GM19468 (cell line): Measurements from ENCODE around the gene FGF18.

Experiments
- ATAC-seq: cut with Tn5 transposase; IDR thresholded peaks from one replicate; pipeline ENCODE4 v1.9.1; 2021; ENCODE audit warnings: mild to moderate bottlenecking, moderate library complexity, moderate number of reproducible peaks; ENCODE audit not compliant: unreplicated experiment; ENCODE audit errors: extremely low read depth

FGF18 gene

GRCh38 chr5:171421331-171422262, 2.1 kb downstream of the FGF18 start:
- no peak for ATAC-seq

GRCh38 chr5:171422495-171422894, 3.0 kb downstream of the FGF18 start:
- no peak for ATAC-seq

- no peak for ATAC-seq
Measured at GRCh38 chr5:171422902-171423663, 3.6 kb downstream of the FGF18 start.

- ATAC-seq = no peak
Measured at GRCh38 chr5:171424726-171425125, 5.3 kb downstream of the FGF18 start.

- ATAC-seq = no peak
Measured at GRCh38 chr5:171425596-171426244, 6.3 kb downstream of the FGF18 start.

GRCh38 chr5:171426266-171426665, 6.8 kb downstream of the FGF18 start:
- no peak for ATAC-seq

GRCh38 chr5:171426680-171427079, 7.2 kb downstream of the FGF18 start:
- no peak for ATAC-seq

- ATAC-seq = no peak
Measured at GRCh38 chr5:171427318-171428167, 8.1 kb downstream of the FGF18 start.

- no peak for ATAC-seq
Measured at GRCh38 chr5:171428168-171428696, 8.8 kb downstream of the FGF18 start.

- ATAC-seq = no peak
Measured at GRCh38 chr5:171428809-171429542, 9.5 kb downstream of the FGF18 start.

- no peak for ATAC-seq
Measured at GRCh38 chr5:171429543-171429910, 10.1 kb downstream of the FGF18 start.

- no peak for ATAC-seq
Measured at GRCh38 chr5:171431251-171431777, 11.9 kb downstream of the FGF18 start.

GRCh38 chr5:171432076-171432475, 12.6 kb downstream of the FGF18 start:
- ATAC-seq = no peak

- no peak for ATAC-seq
Measured at GRCh38 chr5:171432583-171433351, 13.3 kb downstream of the FGF18 start.

GRCh38 chr5:171433352-171433698, 13.9 kb downstream of the FGF18 start:
- no peak for ATAC-seq

- no peak for ATAC-seq
Measured at GRCh38 chr5:171433982-171434676, 14.7 kb downstream of the FGF18 start.

- ATAC-seq = no peak
Measured at GRCh38 chr5:171434874-171435273, 15.4 kb downstream of the FGF18 start.

GRCh38 chr5:171435908-171436307, 16.5 kb downstream of the FGF18 start:
- no peak for ATAC-seq
